HCT116 (cell line): ENCODE results near the gene SPIRE1. TPM values are rescaled to one million over a fixed set of nuclear protein-coding genes. Genes with fewer than 3 reads are reported as not detected.

Experiments
- ATAC-seq: fragments of 200-7000 bp; cut with Tn5 transposase; 2 replicates; pipeline ENCODE4 v1.9.1; 2020; ENCODE audit warnings: mild to moderate bottlenecking, moderate library complexity
- BruUV-seq: library from RNA; stranded (reverse); fragments of 400-500 nt; replicated peaks from 2 replicates; lab custom pipeline; 2021; lab: Mats Ljungman, UMichigan
- CTCF ChIA-PET: fragments of 300-600 bp; sonication (Branson Sonifier 250); formaldehyde crosslinking; loops from one replicate; lab custom pipeline; 2021; ENCODE audit warnings: antibody characterized with exemption; lab: Charles Lee
- POLR2A ChIA-PET: fragments of 300-600, 350-600 bp; sonication (Branson Sonifier 250); formaldehyde crosslinking; loops from one replicate; lab custom pipeline; 2021; ENCODE audit warnings: antibody characterized with exemption; lab: Charles Lee
- RAD21 ChIA-PET, 2 experiments: fragments of 300-600 bp; sonication (Branson Sonifier 250); formaldehyde crosslinking; loops; one replicate each; lab custom pipeline; 2023; ENCODE audit warnings: low total read pairs in 2 of 2; ENCODE audit not compliant: uncharacterized antibody in 2 of 2, unreplicated experiment in 2 of 2, low non-redundant PET in 1 of 2; lab: Charles Lee
- DNase-seq: peaks from one replicate; pipeline ENCODE4 v3.0.0-alpha.2; 2010; ENCODE audit warnings: low read depth, low spot score
- H2AFZ ChIP-seq: fragments of 200-600 bp; shearing (Covaris generic), sonication (generic); 2 replicates; pipeline ENCODE4 v1.6.1; 2017; ENCODE audit warnings: low read depth, mixed run types, mixed read lengths, antibody characterized with exemption, low read length; ENCODE audit not compliant: poor library complexity, severe bottlenecking
- H3K27ac ChIP-seq: 2 replicates; pipeline ENCODE4 v1.5.1; 2012; ENCODE audit warnings: low read depth, low read length
- H3K27me3 ChIP-seq: fragments of 200-600 bp; sonication (generic); 2 replicates; pipeline ENCODE4 v1.6.1; 2016; ENCODE audit warnings: mixed run types, low read length, mixed read lengths; ENCODE audit not compliant: insufficient read depth
- H3K36me3 ChIP-seq, 2 experiments: fragments of 200-500 bp in 1 of 2; fragments of 200-600 bp in 1 of 2; sonication (Bioruptor generic) in 1 of 2; sonication (generic) in 1 of 2; 2 replicates each; pipeline versions ENCODE4 v1.5.1 to v1.6.1; 2014 to 2016; ENCODE audit warnings: low read length in 2 of 2, inconsistent platforms in 1 of 2, mixed read lengths in 1 of 2, mixed run types in 1 of 2; ENCODE audit not compliant: insufficient read depth in 2 of 2, control insufficient read depth in 1 of 2
- H3K4me1 ChIP-seq, 2 experiments: fragments of 200-600 bp in 1 of 2; sonication (generic) in 1 of 2; 2 replicates each; pipeline versions ENCODE4 v1.5.1 to v1.6.1; 2012 to 2017; ENCODE audit warnings: low read length in 2 of 2, inconsistent platforms in 1 of 2, mild to moderate bottlenecking in 1 of 2, mixed read lengths in 1 of 2, mixed run types in 1 of 2, moderate library complexity in 1 of 2; ENCODE audit not compliant: insufficient read depth in 2 of 2, control insufficient read depth in 1 of 2
- H3K4me2 ChIP-seq: fragments of 200-600 bp; sonication (generic); 2 replicates; pipeline ENCODE4 v1.6.1; 2017; ENCODE audit warnings: mixed run types, low read length, mixed read lengths
- H3K4me3 ChIP-seq, 2 experiments: fragments of 200-600 bp in 1 of 2; sonication (generic) in 1 of 2; replicated peaks in 1 of 2; 2 replicates each; pipeline ENCODE4 v1.5.1; 2011 to 2016; ENCODE audit warnings: low read length in 2 of 2, control low read depth in 1 of 2, low read depth in 1 of 2, mild to moderate bottlenecking in 1 of 2, mixed read lengths in 1 of 2, mixed run types in 1 of 2
- H3K79me2 ChIP-seq: fragments of 200-600 bp; sonication (generic); 2 replicates; pipeline ENCODE4 v1.6.1; 2017; ENCODE audit warnings: mild to moderate bottlenecking, mixed run types, low read length, moderate library complexity, mixed read lengths; ENCODE audit not compliant: insufficient read depth
- H3K9ac ChIP-seq: fragments of 200-600 bp; sonication (generic); 2 replicates; pipeline ENCODE4 v1.6.1; 2016; ENCODE audit warnings: low read length, mixed read lengths
- H3K9me2 ChIP-seq: fragments of 200-600 bp; sonication (generic), shearing (Covaris generic); 2 replicates; pipeline ENCODE4 v1.6.1; 2017; ENCODE audit warnings: mixed run types, mild to moderate bottlenecking, moderate library complexity; ENCODE audit not compliant: insufficient read depth
- H3K9me3 ChIP-seq, 2 experiments: fragments of 200-500 bp in 1 of 2; fragments of 200-600 bp in 1 of 2; sonication (Bioruptor generic) in 1 of 2; sonication (generic) in 1 of 2; 2 replicates each; pipeline ENCODE4 v1.6.1; 2014 to 2017; ENCODE audit warnings: low read length in 2 of 2, mixed read lengths in 2 of 2, inconsistent platforms in 1 of 2, low read depth in 1 of 2, mild to moderate bottlenecking in 1 of 2, mixed run types in 1 of 2, moderate library complexity in 1 of 2; ENCODE audit not compliant: control insufficient read depth in 1 of 2, insufficient read depth in 1 of 2
- H4K20me1 ChIP-seq: fragments of 200-600 bp; sonication (generic), shearing (Covaris generic); 2 replicates; pipeline ENCODE4 v1.6.1; 2017; ENCODE audit warnings: mixed run types, mild to moderate bottlenecking, moderate library complexity; ENCODE audit not compliant: insufficient read depth
- CBX3 ChIP-seq: IDR thresholded peaks from 2 replicates; pipeline ENCODE4 v1.6.1; 2012; ENCODE audit warnings: low read depth
- EGR1 ChIP-seq: IDR thresholded peaks from 2 replicates; pipeline ENCODE4 v1.6.1; 2012; ENCODE audit warnings: low read depth
- EZH2 ChIP-seq: fragments of 200-600 bp; sonication (generic); IDR thresholded peaks from 2 replicates; pipeline ENCODE4 v1.6.1; 2017; ENCODE audit warnings: antibody characterized with exemption, mixed run types
- FOSL1 ChIP-seq: IDR thresholded peaks from 2 replicates; pipeline ENCODE4 v1.6.1; 2012; ENCODE audit warnings: low read depth
- JUND ChIP-seq: IDR thresholded peaks from 2 replicates; pipeline ENCODE4 v1.6.1; 2012
- POLR2A ChIP-seq: IDR thresholded peaks from 2 replicates; pipeline ENCODE4 v1.7.0; 2011; ENCODE audit warnings: borderline replicate concordance; ENCODE audit not compliant: insufficient read depth, insufficient read length; ENCODE audit errors: extremely low read depth
- POLR2AphosphoS5 ChIP-seq: IDR thresholded peaks from 2 replicates; pipeline ENCODE4 v1.6.1; 2011; ENCODE audit warnings: mild to moderate bottlenecking, low read depth, low read length, moderate library complexity
- ZFX ChIP-seq: fragments of 450-650 bp; IDR thresholded peaks from 2 replicates; pipeline ENCODE4 v1.6.1; 2017
- intact Hi-C: fragments of 100-400 bp; cut with micrococcal nuclease; formaldehyde crosslinking; loops from 2 replicates; pipeline ENCODE4 v1.10.0; 2022
- total RNA-seq: library from RNA; stranded (reverse); gene quantifications from one replicate; pipeline ENCODE4 v1.2.1, GENCODE V29; 2021; ENCODE audit not compliant: unreplicated experiment
- TF ChIP-seq, protein P1 (sequence below): IDR thresholded peaks from 2 replicates; pipeline ENCODE4 v1.6.1; 2012; ENCODE audit warnings: low read depth
- TF ChIP-seq, protein P2 (sequence below): IDR thresholded peaks from 2 replicates; pipeline ENCODE4 v1.6.1; 2011; ENCODE audit warnings: mild to moderate bottlenecking, low read length, moderate library complexity; ENCODE audit not compliant: insufficient replicate concordance; ENCODE audit errors: extremely low read depth

Gene SPIRE1
- total RNA-seq, 1 experiment from 2014 or later: 26.6 TPM

GRCh38 chr18:12577848-12578247 is 80.1 kb downstream of the SPIRE1 start:
- intact Hi-C loops: no loop called here
- no peak overlapping the region for H3K4me2 ChIP-seq
- H3K9me3 ChIP-seq: 0 out of 4 replicates have a peak, but pooled peaks cover 0 to 4% of the 10 kb centered on the region in 2 experiments
- H3K27ac ChIP-seq: no peak overlapping the region
- H3K9ac ChIP-seq: no peak overlapping the region
- H3K4me3 ChIP-seq: no peak overlapping the region
- H3K27me3 ChIP-seq: no peaks in the 10 kb centered on the region
- no TSS peak for BruUV-seq
- no peaks in the 10 kb centered on the region; the same call in 1 of the 2 replicates for H3K79me2 ChIP-seq
- ChIA-PET RAD21 (no interaction called here), CTCF (no interaction called here), POLR2A (no interaction called here)
- H2AFZ ChIP-seq: no peak overlapping the region
- DNase-seq (no peak), ATAC-seq (no peak)
- H3K4me1 ChIP-seq: no peaks in the 10 kb centered on the region
- no peaks in the 10 kb centered on the region for H3K9me2 ChIP-seq
- no peaks in the 10 kb centered on the region for H3K36me3 ChIP-seq
- TF ChIP-seq ZFX: no peak
- TF ChIP-seq POLR2AphosphoS5: no peak
- TF ChIP-seq, protein P1, sequence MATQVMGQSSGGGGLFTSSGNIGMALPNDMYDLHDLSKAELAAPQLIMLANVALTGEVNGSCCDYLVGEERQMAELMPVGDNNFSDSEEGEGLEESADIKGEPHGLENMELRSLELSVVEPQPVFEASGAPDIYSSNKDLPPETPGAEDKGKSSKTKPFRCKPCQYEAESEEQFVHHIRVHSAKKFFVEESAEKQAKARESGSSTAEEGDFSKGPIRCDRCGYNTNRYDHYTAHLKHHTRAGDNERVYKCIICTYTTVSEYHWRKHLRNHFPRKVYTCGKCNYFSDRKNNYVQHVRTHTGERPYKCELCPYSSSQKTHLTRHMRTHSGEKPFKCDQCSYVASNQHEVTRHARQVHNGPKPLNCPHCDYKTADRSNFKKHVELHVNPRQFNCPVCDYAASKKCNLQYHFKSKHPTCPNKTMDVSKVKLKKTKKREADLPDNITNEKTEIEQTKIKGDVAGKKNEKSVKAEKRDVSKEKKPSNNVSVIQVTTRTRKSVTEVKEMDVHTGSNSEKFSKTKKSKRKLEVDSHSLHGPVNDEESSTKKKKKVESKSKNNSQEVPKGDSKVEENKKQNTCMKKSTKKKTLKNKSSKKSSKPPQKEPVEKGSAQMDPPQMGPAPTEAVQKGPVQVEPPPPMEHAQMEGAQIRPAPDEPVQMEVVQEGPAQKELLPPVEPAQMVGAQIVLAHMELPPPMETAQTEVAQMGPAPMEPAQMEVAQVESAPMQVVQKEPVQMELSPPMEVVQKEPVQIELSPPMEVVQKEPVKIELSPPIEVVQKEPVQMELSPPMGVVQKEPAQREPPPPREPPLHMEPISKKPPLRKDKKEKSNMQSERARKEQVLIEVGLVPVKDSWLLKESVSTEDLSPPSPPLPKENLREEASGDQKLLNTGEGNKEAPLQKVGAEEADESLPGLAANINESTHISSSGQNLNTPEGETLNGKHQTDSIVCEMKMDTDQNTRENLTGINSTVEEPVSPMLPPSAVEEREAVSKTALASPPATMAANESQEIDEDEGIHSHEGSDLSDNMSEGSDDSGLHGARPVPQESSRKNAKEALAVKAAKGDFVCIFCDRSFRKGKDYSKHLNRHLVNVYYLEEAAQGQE: no peak
- no peak for TF ChIP-seq EZH2
- TF ChIP-seq JUND: no peak
- no peaks in the 10 kb centered on the region for H4K20me1 ChIP-seq

DNA sequence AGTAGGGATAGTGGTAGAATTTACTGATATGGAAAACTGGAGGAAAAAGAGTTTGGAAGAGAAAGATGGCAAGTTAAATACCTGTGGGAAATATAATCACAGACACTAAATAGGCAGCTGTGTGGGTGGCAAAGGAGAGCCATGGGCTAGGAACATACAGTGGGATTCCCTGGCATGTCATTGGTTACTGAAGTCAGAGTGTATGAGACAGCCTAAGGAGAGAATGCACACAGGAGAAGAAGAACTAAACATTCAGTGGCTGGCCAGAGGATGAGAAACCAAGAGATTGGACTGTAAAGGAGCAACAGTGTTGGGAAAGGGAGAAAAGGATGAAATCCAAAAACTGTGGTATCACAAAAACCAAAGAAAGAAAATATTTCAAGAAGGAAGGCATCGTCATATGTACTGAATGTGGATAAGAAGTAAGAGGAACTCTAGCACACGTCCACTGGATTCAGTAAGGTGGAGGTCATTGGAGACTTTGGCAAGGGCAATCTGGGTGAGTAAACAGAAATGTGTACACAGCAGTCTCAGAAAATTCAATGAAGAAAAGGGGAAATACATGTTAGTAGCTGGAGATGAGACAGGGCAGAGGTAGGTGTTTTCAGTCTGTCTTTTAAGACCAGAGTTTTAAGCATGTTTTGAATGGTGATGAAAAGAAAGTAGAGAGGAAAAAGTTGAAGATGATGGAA is 83.3 kb downstream of the SPIRE1 start:
- intact Hi-C loops: no loop called here
- Histone ChIP-seq H3K27ac (no peak overlapping the region), H3K36me3 (no peaks in the 10 kb centered on the region), H2AFZ (no peak overlapping the region), H3K9me2 (no peaks in the 10 kb centered on the region), H4K20me1 (no peaks in the 10 kb centered on the region), H3K9me3 (0 out of 4 replicates have a peak, but pooled peaks cover 0 to 4% of the 10 kb centered on the region in 2 experiments), H3K9ac (no peak overlapping the region), H3K79me2 (no peaks in the 10 kb centered on the region; the same call in 1 of the 2 replicates), H3K4me3 (no peak overlapping the region), H3K4me2 (no peak overlapping the region), H3K27me3 (no peaks in the 10 kb centered on the region), H3K4me1 (no peaks in the 10 kb centered on the region)
- no TSS peak for BruUV-seq
- ChIA-PET CTCF (no interaction called here), RAD21 (no interaction called here), POLR2A (no interaction called here)
- ATAC-seq (no peak), DNase-seq (no peak)
- no peak for TF ChIP-seq EZH2
- no peak for TF ChIP-seq CBX3
- TF ChIP-seq, protein P1: no peak
- no peak for TF ChIP-seq EGR1
- no peak for TF ChIP-seq FOSL1
- TF ChIP-seq POLR2AphosphoS5: no peak
- TF ChIP-seq, protein P2, sequence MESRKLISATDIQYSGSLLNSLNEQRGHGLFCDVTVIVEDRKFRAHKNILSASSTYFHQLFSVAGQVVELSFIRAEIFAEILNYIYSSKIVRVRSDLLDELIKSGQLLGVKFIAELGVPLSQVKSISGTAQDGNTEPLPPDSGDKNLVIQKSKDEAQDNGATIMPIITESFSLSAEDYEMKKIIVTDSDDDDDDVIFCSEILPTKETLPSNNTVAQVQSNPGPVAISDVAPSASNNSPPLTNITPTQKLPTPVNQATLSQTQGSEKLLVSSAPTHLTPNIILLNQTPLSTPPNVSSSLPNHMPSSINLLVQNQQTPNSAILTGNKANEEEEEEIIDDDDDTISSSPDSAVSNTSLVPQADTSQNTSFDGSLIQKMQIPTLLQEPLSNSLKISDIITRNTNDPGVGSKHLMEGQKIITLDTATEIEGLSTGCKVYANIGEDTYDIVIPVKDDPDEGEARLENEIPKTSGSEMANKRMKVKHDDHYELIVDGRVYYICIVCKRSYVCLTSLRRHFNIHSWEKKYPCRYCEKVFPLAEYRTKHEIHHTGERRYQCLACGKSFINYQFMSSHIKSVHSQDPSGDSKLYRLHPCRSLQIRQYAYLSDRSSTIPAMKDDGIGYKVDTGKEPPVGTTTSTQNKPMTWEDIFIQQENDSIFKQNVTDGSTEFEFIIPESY: no peak
- TF ChIP-seq POLR2A: no peak
